NOMO-1 (cell line): ENCODE data around the gene FAAP20.

ENCODE experiments used
- DNase-seq, 2 experiments: peaks; one replicate each; lab custom pipeline; 2025; ENCODE audit not compliant: unreplicated experiment in 2 of 2; lab: John Stamatoyannopoulos, UW

FAAP20 gene

GRCh38 chr1:2180297-2181245 lies 14.0 kb downstream of the FAAP20 start:
- DNase-seq: no peak

DNA sequence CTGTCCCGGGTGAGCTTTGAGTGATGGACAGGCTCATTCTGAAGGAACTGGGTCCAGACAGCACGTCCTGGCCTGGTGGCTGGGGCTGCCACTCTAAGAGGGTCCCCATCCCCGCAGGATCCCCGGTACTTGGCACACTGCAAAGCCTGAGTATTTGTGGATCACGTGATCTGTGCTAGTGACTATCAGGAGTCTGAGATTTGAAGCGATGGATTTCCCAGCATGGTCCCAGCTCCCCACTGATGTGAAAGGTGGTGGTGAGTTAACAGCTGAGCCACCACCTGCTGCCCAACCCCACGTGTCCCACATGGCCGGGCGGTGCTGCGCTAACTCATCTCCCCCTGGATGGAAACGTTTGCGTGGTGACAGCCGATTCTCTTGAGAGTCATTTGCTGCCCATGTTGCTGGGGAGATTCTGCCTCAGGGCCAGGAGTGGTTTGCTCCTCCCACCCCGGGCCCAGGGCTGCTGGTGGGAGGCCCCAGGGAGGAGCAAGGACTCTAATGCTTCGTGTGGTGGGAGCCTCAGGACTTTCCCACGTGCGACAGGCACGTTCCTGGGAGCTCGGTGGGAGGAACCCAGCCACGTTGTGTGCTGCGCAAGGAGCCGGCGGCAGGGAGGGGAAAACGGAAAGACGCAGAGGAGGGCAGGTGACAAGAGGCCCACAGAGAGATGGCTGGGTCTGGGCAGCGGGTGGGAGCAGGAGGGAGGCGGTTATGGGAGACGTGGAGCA lies 15.1 kb downstream of the FAAP20 start:
- no peak for DNase-seq

- no peak for DNase-seq
Measured at GRCh38 chr1:2178875-2179274, 15.7 kb downstream of the FAAP20 start.

DNA sequence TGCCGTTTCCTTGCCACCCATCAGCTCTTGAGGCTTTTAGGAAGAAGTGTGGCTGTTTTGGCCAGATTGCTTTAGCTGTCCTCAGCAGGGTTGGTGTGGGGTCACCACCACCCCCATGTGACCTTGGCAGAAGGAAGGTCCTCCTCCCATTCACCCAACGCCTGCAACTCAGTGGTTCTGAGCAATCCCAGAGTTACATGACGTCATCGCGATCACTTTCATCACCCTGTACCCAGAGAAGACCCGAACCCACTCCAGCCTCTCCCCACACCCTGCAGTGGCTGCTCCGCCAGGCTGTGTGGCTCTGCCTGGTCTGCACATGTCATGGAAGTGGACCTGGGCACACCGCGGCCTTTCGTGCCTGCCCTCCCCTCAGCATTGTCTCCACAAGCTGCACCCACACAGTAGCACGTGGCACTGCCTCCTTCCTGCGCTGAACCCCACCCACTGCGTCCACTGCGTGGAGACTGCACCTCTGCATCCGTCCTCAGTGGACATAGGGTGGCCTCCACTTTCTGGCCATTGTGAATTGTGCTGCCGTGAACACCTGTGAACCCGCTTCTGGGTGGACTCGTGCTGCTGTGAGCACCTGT lies 16.5 kb downstream of the FAAP20 start:
- no peak for DNase-seq

GRCh38 chr1:2177541-2177940 lies 17.0 kb downstream of the FAAP20 start:
- DNase-seq: no peak

GRCh38 chr1:2176615-2177014 lies 18.0 kb downstream of the FAAP20 start:
- DNase-seq: no peak

DNA sequence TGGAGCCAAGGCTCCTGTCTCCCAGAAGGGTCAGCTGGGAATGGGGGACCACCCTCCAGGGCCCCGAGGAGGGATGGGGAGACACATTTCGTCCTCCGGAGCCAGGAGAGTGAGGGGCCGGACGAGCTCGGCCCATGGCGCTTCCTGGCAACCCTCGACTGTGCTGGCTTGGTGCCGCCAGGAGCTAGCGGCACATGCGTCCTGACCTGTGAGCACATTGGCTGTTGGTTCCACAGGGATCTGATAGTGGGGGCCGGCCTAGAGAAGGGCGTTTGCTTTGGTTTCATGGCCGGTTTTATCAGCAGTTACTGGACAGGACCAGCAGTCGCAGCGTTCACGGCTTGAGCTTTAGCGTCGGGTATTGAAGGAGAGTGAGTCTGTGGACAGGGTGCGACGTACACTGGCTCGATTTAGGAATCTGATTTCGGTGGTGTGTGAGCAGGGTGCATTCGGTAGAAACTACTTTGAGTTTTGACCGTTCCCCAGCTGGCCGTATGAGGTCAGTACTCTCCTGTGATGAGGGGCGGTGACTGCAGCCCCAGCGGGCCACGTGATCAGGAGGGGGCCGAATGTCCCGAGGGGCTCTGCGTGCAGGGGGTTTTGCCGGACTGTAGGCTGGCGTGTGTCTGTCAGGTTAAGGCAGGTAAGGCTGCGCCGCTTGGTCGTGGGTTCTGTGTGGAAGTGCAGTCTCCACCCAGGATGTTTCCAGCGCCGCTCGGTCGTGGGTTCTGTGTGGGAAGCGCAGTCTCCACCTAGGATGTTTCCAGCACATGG lies 18.7 kb downstream of the FAAP20 start:
- DNase-seq: no peak

GRCh38 chr1:2175055-2175414 lies 19.5 kb downstream of the FAAP20 start:
- no peak for DNase-seq

DNA sequence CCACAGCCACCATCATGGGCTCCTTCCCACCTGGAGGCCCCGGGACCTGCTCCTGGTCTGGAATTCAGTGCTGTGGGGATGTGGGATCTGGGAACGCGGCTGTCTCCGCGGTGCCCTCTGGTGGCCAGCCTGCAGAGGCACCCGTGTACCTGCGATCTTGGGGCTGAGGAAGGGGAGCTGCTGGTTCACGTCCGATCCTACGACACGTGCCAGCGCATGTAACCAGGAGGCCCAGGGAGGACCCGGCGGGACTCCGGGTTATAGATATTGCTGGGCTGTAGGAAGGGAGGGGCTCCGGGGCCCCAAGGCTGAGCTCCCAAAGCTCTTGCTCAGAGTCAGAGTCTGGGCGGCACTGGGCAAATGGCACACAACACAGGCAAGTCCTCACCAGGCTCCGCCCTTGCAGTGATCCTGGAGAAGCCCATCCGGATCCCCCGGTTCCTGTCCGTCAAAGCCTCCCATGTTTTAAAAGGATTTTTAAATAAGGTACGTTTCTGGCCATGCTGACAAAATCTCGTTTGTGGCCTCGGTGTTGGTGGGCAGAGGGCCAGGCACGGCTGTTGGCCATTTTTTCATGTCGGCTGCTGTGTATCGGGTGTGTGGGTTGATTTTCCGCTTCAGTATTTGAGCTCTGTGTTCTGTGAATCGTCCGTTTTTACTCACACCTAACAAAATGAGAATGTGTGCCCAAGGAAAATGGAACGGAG lies 20.1 kb downstream of the FAAP20 start:
- peak; percentile 20 to 55 for DNase-seq

GRCh38 chr1:2173546-2174347 lies 20.8 kb downstream of the FAAP20 start:
- DNase-seq: no peak

- no peak for DNase-seq
Measured at GRCh38 chr1:2172551-2173146, 21.9 kb downstream of the FAAP20 start.

DNA sequence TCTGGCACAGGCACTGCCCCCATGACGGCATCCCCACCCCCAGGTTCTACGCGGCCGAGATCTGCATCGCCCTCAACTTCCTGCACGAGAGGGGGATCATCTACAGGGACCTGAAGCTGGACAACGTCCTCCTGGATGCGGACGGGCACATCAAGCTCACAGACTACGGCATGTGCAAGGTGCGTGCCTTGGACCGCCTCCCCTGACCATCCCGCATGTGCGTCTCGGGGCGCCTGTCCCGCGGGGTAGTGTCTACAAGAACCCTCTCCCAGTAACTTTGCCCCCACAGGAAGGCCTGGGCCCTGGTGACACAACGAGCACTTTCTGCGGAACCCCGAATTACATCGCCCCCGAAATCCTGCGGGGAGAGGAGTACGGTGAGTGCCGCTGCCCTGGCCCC lies 22.6 kb downstream of the FAAP20 start:
- DNase-seq: no peak

DNA sequence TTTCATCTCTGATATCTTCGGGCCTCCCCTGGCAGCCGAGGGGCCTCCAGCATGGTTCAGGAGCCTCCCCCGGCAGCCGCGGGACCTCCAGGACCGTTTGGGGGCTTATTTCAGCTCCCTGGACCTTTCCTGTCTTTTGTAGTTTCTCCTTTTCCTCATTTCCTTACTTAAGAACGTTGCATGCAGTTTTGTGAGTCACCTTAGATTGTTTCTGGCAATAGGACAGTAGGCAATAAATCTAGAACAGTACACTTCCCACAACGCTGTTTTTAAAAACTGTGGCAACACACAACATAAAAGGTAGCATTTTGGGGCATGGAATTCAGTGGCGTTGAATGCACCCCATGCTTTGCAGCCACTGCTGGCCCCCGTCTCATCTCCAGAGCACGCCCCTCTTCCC lies 24.4 kb downstream of the FAAP20 start:
- DNase-seq: peak; percentile 47 to 82

DNA sequence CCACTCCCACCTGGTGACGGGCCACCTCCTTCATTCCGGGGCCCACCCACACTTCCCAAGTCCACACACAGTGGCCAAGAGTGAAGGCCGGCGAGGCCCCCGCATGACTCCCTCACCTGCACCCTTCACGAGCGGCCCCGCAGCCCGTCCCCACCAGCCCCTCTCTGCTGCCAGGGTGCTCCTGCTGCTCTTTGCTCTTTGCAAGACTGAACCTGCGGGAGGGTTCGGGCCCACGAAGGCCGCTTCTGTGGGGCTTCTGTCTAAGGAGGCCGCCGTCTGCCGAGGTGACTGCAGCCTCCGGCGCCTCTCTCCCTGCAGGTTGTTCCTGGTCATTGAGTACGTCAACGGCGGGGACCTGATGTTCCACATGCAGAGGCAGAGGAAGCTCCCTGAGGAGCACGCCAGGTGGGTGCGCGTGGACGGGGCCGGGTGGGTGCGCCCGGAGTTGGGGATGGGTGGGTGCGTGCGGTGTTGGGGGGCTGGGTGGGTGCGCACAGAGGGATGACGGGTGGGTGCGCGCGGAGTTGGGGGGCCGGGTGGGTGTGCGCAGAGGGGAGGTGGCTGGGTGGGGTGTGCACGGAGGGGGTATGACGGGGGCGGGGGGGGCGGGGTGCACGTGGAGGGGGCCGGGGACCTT lies 25.3 kb downstream of the FAAP20 start:
- no peak for DNase-seq

DNA sequence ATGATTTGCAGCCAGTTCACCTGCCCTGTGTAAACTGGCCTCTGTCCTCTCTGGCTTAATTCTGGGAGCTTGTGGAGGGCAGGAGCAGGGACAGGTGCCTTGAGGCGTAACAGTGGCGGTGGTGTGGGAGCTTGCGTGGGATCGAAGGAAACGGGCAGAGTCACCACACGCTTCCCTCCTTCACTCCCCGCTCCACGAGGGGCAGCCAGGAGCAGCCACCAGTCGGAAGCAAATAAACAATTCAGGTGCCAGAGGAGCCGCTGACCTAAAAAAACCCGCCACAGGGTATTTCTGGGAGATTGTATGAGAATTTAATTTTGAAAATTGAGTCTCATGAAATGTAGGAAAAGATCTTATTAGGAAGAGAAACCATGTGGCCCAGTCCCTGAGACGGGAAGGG lies 26.0 kb downstream of the FAAP20 start:
- no peak for DNase-seq

DNA sequence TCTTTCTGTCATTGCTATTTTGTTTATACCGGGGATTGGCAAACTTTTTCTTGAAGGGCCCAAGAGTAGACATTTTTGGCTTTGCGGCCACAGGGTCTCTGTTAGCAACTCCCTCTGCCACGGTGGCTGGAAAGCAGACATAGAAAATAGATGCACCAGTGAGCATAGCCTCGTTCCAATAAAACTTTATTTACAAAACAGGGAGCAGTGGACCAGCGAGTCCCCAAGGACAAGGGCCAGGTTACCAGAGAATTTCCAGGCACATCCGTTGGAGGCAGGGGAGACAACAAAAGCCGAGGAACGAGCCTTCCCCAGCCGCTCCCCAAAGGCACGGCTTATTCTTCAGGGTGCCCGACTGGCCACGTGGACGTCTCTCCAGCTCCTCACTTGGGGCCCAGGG lies 26.5 kb downstream of the FAAP20 start:
- DNase-seq: no peak

DNA sequence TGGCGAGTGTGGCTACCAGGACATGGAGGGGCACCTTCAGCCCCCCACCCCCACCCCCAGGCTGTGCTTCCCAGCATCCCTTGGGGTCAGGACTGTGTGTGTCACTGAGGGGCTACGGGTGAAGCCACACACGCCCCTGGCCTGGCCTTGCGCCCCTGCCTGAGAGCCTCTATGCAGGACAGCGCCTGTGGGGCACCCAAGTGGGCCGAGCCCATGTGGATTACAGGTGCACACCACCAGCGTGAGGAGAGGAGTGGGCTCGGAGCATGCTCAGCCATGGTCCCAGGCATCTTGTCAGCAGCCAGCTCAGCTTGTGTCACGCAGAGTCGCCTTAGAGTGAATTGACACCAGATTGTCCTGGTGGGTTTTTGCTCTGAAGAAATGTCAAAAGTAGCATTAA lies 27.9 kb downstream of the FAAP20 start:
- no peak for DNase-seq

DNA sequence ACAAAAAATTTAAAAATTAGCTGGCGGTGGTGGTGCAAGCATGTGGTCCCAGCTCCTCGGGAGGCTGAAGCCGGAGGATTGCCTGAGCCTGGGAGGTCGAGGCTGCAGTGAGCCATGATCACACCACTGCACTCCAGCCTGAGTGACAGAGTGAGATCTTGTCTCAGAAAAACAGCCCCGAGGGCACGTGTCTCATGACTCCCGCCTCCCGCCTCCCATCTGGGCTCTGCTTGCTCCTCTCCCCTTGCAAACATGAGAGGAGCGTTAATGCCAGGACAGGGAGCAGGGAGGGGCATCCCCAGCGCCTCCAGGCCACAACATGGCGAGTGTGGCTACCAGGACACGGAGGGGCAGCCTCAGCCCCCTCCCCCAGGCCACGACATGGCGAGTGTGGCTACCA lies 28.3 kb downstream of the FAAP20 start:
- no peak for DNase-seq

DNA sequence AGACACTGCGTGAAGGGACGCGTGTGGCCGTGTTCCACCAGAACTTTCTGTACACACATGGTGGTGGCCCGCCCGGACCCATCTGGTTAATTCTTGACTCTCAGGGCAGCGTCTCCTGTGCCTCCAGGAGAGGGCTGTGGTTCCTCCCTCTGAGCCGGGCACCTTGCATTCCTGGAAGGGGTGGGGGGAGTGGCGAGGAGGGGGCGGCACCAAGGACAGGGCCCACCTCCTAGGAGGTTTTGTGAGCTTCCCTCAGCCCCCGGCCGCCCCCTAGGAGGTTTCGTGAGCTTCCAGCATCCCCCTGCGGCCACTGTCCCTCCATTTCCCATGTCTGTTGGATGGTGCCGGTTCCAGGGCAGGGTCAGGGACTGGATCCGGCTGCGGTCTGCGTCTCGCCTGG lies 28.9 kb downstream of the FAAP20 start:
- DNase-seq: no peak
